H9 (cell line): ENCODE results near the gene C1orf185. TPM values are rescaled to one million over a fixed set of nuclear protein-coding genes. Genes with fewer than 3 reads are reported as not detected.

Experiments used
- DNase-seq: peaks from one replicate; pipeline ENCODE4 v3.0.0-alpha.2; 2017
- H2AFZ ChIP-seq: one replicate; pipeline ENCODE4 v1.6.1; 2013; ENCODE audit warnings: mild to moderate bottlenecking, low read length, control low read depth, moderate library complexity
- H2AK5ac ChIP-seq: 2 replicates; pipeline ENCODE4 v1.6.1; 2013; ENCODE audit warnings: low read length, control low read depth, mixed read lengths; ENCODE audit not compliant: insufficient read length
- H2BK120ac ChIP-seq: one replicate; pipeline ENCODE4 v1.6.1; 2013; ENCODE audit warnings: low read depth, mild to moderate bottlenecking, low read length, control low read depth, inconsistent platforms; ENCODE audit not compliant: poor library complexity, severe bottlenecking
- H2BK12ac ChIP-seq: 2 replicates; pipeline ENCODE4 v1.6.1; 2013; ENCODE audit warnings: low read length, control low read depth, mixed read lengths, low read depth; ENCODE audit not compliant: insufficient read length
- H2BK15ac ChIP-seq: 2 replicates; pipeline ENCODE4 v1.6.1; 2013; ENCODE audit warnings: low read depth, low read length, control low read depth
- H2BK20ac ChIP-seq: one replicate; pipeline ENCODE4 v1.6.1; 2013; ENCODE audit warnings: low read depth, mild to moderate bottlenecking, low read length, control low read depth, inconsistent platforms; ENCODE audit not compliant: poor library complexity, severe bottlenecking
- H2BK5ac ChIP-seq: 2 replicates; pipeline ENCODE4 v1.6.1; 2013; ENCODE audit warnings: low read length, control low read depth, mixed read lengths; ENCODE audit not compliant: insufficient read length
- H3K14ac ChIP-seq: 2 replicates; pipeline ENCODE4 v1.6.1; 2013; ENCODE audit warnings: low read length, control low read depth; ENCODE audit not compliant: insufficient read depth
- H3K18ac ChIP-seq: 2 replicates; pipeline ENCODE4 v1.6.1; 2013; ENCODE audit warnings: low read depth, mild to moderate bottlenecking, mixed read lengths, low read length, control low read depth; ENCODE audit not compliant: insufficient read length
- H3K23ac ChIP-seq: 2 replicates; pipeline ENCODE4 v1.6.1; 2013; ENCODE audit warnings: low read length, control low read depth, mixed read lengths, low read depth; ENCODE audit not compliant: insufficient read length
- H3K23me2 ChIP-seq: 2 replicates; pipeline ENCODE4 v1.6.1; 2013; ENCODE audit warnings: low read depth, mild to moderate bottlenecking, mixed read lengths, low read length, control low read depth; ENCODE audit not compliant: insufficient read length, poor library complexity, severe bottlenecking
- H3K27ac ChIP-seq: 2 replicates; pipeline ENCODE4 v1.5.1; 2013; ENCODE audit warnings: low read length, control low read depth, mixed read lengths, low read depth; ENCODE audit not compliant: insufficient read length
- H3K27me3 ChIP-seq: 2 replicates; pipeline ENCODE4 v1.6.1; 2013; ENCODE audit warnings: low read length, control low read depth, inconsistent platforms; ENCODE audit not compliant: insufficient read depth
- H3K4ac ChIP-seq: 2 replicates; pipeline ENCODE4 v1.6.1; 2013; ENCODE audit warnings: low read depth, mild to moderate bottlenecking, control low read depth, inconsistent platforms, low read length, moderate library complexity
- H3K4me1 ChIP-seq: 2 replicates; pipeline ENCODE4 v1.6.1; 2013; ENCODE audit warnings: low read length, control low read depth, inconsistent platforms; ENCODE audit not compliant: insufficient read depth
- H3K4me2 ChIP-seq: 2 replicates; pipeline ENCODE4 v1.6.1; 2013; ENCODE audit warnings: low read length, control low read depth, mixed read lengths; ENCODE audit not compliant: insufficient read length, insufficient read depth
- H3K56ac ChIP-seq: 2 replicates; pipeline ENCODE4 v1.6.1; 2013; ENCODE audit warnings: low read depth, mild to moderate bottlenecking, mixed read lengths, low read length, control low read depth; ENCODE audit not compliant: insufficient read length
- H3K79me1 ChIP-seq: 2 replicates; pipeline ENCODE4 v1.6.1; 2013; ENCODE audit warnings: low read depth, mild to moderate bottlenecking, moderate library complexity, low read length, control low read depth, inconsistent platforms; ENCODE audit not compliant: insufficient read depth, poor library complexity, severe bottlenecking
- H3K79me2 ChIP-seq: 2 replicates; pipeline ENCODE4 v1.6.1; 2013; ENCODE audit warnings: low read length, control low read depth, inconsistent platforms; ENCODE audit not compliant: insufficient read depth
- H3K9ac ChIP-seq: 2 replicates; pipeline ENCODE4 v1.6.1; 2013; ENCODE audit warnings: low read length, control low read depth, mixed read lengths; ENCODE audit not compliant: insufficient read length; ENCODE audit errors: extremely low read depth
- H3K9me3 ChIP-seq: one replicate; pipeline ENCODE4 v1.6.1; 2013; ENCODE audit warnings: low read depth, low read length, inconsistent platforms; ENCODE audit not compliant: control insufficient read depth
- H3T11ph ChIP-seq: one replicate; pipeline ENCODE4 v1.6.1; 2013; ENCODE audit warnings: mild to moderate bottlenecking, low read length, control low read depth, inconsistent platforms
- H4K20me1 ChIP-seq: one replicate; pipeline ENCODE4 v1.6.1; 2013; ENCODE audit not compliant: control insufficient read depth, insufficient read length, insufficient read depth
- H4K5ac ChIP-seq: 2 replicates; pipeline ENCODE4 v1.6.1; 2013; ENCODE audit warnings: low read depth, mild to moderate bottlenecking, mixed read lengths, low read length, control low read depth; ENCODE audit not compliant: insufficient read length
- H4K8ac ChIP-seq: replicated peaks from 2 replicates; pipeline ENCODE4 v1.6.1; 2013; ENCODE audit warnings: low read length, control low read depth, mixed read lengths, low read depth; ENCODE audit not compliant: insufficient read length
- H4K91ac ChIP-seq: 2 replicates; pipeline ENCODE4 v1.6.1; 2013; ENCODE audit warnings: low read depth, mild to moderate bottlenecking, moderate library complexity, mixed read lengths, low read length, control low read depth; ENCODE audit not compliant: insufficient read length
- H3K27ac Mint-ChIP-seq, 3 experiments: 2 replicates in 2 of 3; 3 replicates in 1 of 3; pipeline ENCODE4 v1.8.0; 2020 to 2021; ENCODE audit warnings: mixed read lengths in 3 of 3, mild to moderate bottlenecking in 1 of 3, moderate library complexity in 1 of 3
- H3K27me3 Mint-ChIP-seq: 2 replicates; pipeline ENCODE4 v1.8.0; 2021; ENCODE audit warnings: low read depth, mild to moderate bottlenecking, moderate library complexity, mixed read lengths
- H3K36me3 Mint-ChIP-seq, 3 experiments: 2 replicates in 2 of 3; 3 replicates in 1 of 3; pipeline ENCODE4 v1.8.0; 2020 to 2021; ENCODE audit warnings: low read depth in 3 of 3, mixed read lengths in 3 of 3; ENCODE audit not compliant: insufficient read depth in 1 of 3
- H3K4me1 Mint-ChIP-seq, 2 experiments: 2 replicates each; pipeline ENCODE4 v1.8.0; 2020; ENCODE audit warnings: mixed read lengths in 2 of 2
- H3K4me3 Mint-ChIP-seq, 2 experiments: 2 replicates in 1 of 2; 3 replicates in 1 of 2; pipeline ENCODE4 v1.8.0; 2020 to 2021; ENCODE audit warnings: mild to moderate bottlenecking in 2 of 2, mixed read lengths in 2 of 2, moderate library complexity in 1 of 2
- H3K9me3 Mint-ChIP-seq, 2 experiments: 2 replicates in 1 of 2; 3 replicates in 1 of 2; pipeline ENCODE4 v1.8.0; 2020; ENCODE audit warnings: mild to moderate bottlenecking in 2 of 2, mixed read lengths in 2 of 2, moderate library complexity in 1 of 2
- WGBS: extraction: QIAGEN DNeasy Blood & Tissue Kit; methylation state at CpG from one replicate; pipeline ENCODE4 v1.1.7; 2013; ENCODE audit warnings: missing lambda C conversion rate, low lambda C conversion rate, mixed read lengths; ENCODE audit not compliant: insufficient read length; ENCODE audit errors: extremely low coverage; 5-methylcytosine and 5-hydroxymethylcytosine counted together
- total RNA-seq: library from RNA; stranded (reverse); gene quantifications from 2 replicates; pipeline ENCODE4 v1.2.1, GENCODE V29; 2021
- TF ChIP-seq, protein P1 (sequence below): fragments of 200-600 bp; sonication (generic); conservative IDR thresholded peaks from 3 replicates; pipeline ENCODE4 v1.8.0; 2021; ENCODE audit warnings: antibody characterized with exemption, mild to moderate bottlenecking

C1orf185 gene
- total RNA-seq, 1 experiment from 2014 or later = not detected

GRCh38 chr1:51131185-51131584, 29.2 kb downstream of the C1orf185 start:
- Mint-ChIP-seq H3K36me3 (no peaks in the 10 kb centered on the region), H3K9me3 (peaks cover 14% of the 10 kb centered on the region in 2 experiments; a peak in 4 of 5 replicates), H3K27me3 (peaks cover 9% of the 10 kb centered on the region), H3K4me1 (no peaks in the 10 kb centered on the region), H3K4me3 (no peak overlapping the region), H3K27ac (no peak overlapping the region; a peak in 1 of 7 replicates)
- Histone ChIP-seq H4K8ac (no peak overlapping the region), H3K23ac (no peak overlapping the region), H3K9ac (no peak overlapping the region), H3K14ac (no peak overlapping the region), H3K27ac (no peak overlapping the region), H4K20me1 (no peaks in the 10 kb centered on the region), H3T11ph (no peak overlapping the region), H2BK12ac (no peak overlapping the region), H3K4me2 (no peak overlapping the region), H3K56ac (no peak overlapping the region), H2BK15ac (no peak overlapping the region), H3K4ac (no peak overlapping the region), H3K18ac (no peak overlapping the region), H2AFZ (no peak overlapping the region), H4K5ac (no peak overlapping the region), H2BK20ac (no peak overlapping the region), H4K91ac (no peak overlapping the region), H3K9me3 (no peaks in the 10 kb centered on the region), H3K79me2 (no peaks in the 10 kb centered on the region), H3K23me2 (no peaks in the 10 kb centered on the region), H3K79me1 (no peaks in the 10 kb centered on the region), H2AK5ac (no peak overlapping the region), H3K27me3 (no peaks in the 10 kb centered on the region), H2BK5ac (no peak overlapping the region), H3K4me1 (no peaks in the 10 kb centered on the region), H2BK120ac (no peak overlapping the region)
- TF ChIP-seq, protein P1, sequence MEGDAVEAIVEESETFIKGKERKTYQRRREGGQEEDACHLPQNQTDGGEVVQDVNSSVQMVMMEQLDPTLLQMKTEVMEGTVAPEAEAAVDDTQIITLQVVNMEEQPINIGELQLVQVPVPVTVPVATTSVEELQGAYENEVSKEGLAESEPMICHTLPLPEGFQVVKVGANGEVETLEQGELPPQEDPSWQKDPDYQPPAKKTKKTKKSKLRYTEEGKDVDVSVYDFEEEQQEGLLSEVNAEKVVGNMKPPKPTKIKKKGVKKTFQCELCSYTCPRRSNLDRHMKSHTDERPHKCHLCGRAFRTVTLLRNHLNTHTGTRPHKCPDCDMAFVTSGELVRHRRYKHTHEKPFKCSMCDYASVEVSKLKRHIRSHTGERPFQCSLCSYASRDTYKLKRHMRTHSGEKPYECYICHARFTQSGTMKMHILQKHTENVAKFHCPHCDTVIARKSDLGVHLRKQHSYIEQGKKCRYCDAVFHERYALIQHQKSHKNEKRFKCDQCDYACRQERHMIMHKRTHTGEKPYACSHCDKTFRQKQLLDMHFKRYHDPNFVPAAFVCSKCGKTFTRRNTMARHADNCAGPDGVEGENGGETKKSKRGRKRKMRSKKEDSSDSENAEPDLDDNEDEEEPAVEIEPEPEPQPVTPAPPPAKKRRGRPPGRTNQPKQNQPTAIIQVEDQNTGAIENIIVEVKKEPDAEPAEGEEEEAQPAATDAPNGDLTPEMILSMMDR = no peak
- no peak for DNase-seq
- no CpG with 5 or more reads among the region's 3 CpGs for WGBS
